OCI-LY3 (cell line): Measurements from ENCODE around the gene KRT2.
A peak's percentile ranks its signal among the peaks of the same experiment; 100 is the strongest.

Experiments used
- H2AFZ ChIP-seq: fragments of 200-600, 300-600 bp; shearing (Covaris generic); 2 replicates; pipeline ENCODE4 v1.6.0; 2014; ENCODE audit warnings: antibody characterized with exemption, low read depth, low read length
- H3K27ac ChIP-seq: fragments of 200-600, 300-600 bp; sonication (generic); 2 replicates; pipeline ENCODE4 v1.5.1; 2014; ENCODE audit warnings: mild to moderate bottlenecking, low read length, moderate library complexity, mixed read lengths
- H3K27me3 ChIP-seq: fragments of 200-600, 300-600 bp; sonication (generic); 2 replicates; pipeline ENCODE4 v1.6.1; 2014; ENCODE audit warnings: low read depth, low read length, mixed read lengths
- H3K36me3 ChIP-seq: fragments of 200-600, 300-600 bp; sonication (generic); replicated peaks from 2 replicates; pipeline ENCODE3; 2014; ENCODE audit warnings: low read depth, low read length, mixed read lengths
- H3K4me1 ChIP-seq: fragments of 300-600, 200-600 bp; sonication (generic); 2 replicates; pipeline ENCODE4 v1.6.1; 2014; ENCODE audit warnings: low read length, mixed read lengths
- H3K4me2 ChIP-seq: fragments of 200-600, 300-600 bp; sonication (generic); 2 replicates; pipeline ENCODE4 v1.6.1; 2014; ENCODE audit warnings: low read length, mixed read lengths
- H3K4me3 ChIP-seq: fragments of 300-600, 200-600 bp; sonication (generic); 2 replicates; pipeline ENCODE4 v1.5.1; 2014; ENCODE audit warnings: antibody characterized with exemption, mild to moderate bottlenecking, low read length, moderate library complexity
- H3K79me2 ChIP-seq: fragments of 300-600, 200-600 bp; shearing (Covaris generic); 2 replicates; pipeline ENCODE4 v1.6.1; 2014; ENCODE audit warnings: mild to moderate bottlenecking, low read length, mixed read lengths
- H3K9ac ChIP-seq: fragments of 300-600, 200-600 bp; shearing (Covaris generic); 2 replicates; pipeline ENCODE4 v1.6.0; 2014; ENCODE audit warnings: mild to moderate bottlenecking, low read length, moderate library complexity
- H3K9me3 ChIP-seq: fragments of 200-600, 300-600 bp; shearing (Covaris generic); 2 replicates; pipeline ENCODE4 v1.6.1; 2014; ENCODE audit warnings: low read length, mixed read lengths; ENCODE audit not compliant: insufficient read depth
- H4K20me1 ChIP-seq: fragments of 200-600, 300-600 bp; sonication (generic); 2 replicates; pipeline ENCODE4 v1.6.1; 2016; ENCODE audit warnings: low read length, mixed read lengths; ENCODE audit not compliant: insufficient read depth
- EZH2phosphoT487 ChIP-seq: fragments of 200-600 bp; shearing (Covaris generic); IDR thresholded peaks from 2 replicates; pipeline ENCODE4 v1.6.1; 2018; ENCODE audit warnings: antibody characterized with exemption, mixed run types, low read depth
- TF ChIP-seq, protein P1 (sequence below): fragments of 200-600, 300-600 bp; sonication (generic); IDR thresholded peaks from 2 replicates; pipeline ENCODE4 v1.5.1; 2014; ENCODE audit warnings: antibody characterized with exemption, low read length, low read depth

KRT2 gene

DNA sequence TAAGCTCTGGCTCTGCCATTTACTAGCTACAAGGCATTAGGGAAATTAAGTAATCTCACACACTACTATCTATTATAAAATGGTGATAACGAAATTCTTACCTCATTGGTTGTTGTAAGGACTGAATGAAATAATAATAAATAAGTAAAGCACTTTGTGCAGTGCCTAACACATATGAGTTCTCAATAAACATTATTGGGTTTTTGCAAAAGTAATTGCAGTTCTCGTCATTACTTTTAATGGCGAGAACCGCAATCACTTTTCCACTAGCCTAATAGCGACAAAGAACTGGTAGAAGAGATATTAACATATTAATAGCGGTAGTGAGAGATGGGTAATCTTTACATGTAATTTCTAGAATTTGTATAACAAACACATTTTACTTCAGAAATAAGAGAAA, 42.1 kb upstream of the KRT2 start:
- H3K36me3 ChIP-seq: no peaks in the 10 kb centered on the region
- H3K4me2 ChIP-seq: no peak overlapping the region
- H3K79me2 ChIP-seq: no peaks in the 10 kb centered on the region
- peaks cover 46% of the 10 kb centered on the region for H3K27me3 ChIP-seq
- no peak overlapping the region for H2AFZ ChIP-seq
- TF ChIP-seq EZH2phosphoT487: no peak
- TF ChIP-seq, protein P1, sequence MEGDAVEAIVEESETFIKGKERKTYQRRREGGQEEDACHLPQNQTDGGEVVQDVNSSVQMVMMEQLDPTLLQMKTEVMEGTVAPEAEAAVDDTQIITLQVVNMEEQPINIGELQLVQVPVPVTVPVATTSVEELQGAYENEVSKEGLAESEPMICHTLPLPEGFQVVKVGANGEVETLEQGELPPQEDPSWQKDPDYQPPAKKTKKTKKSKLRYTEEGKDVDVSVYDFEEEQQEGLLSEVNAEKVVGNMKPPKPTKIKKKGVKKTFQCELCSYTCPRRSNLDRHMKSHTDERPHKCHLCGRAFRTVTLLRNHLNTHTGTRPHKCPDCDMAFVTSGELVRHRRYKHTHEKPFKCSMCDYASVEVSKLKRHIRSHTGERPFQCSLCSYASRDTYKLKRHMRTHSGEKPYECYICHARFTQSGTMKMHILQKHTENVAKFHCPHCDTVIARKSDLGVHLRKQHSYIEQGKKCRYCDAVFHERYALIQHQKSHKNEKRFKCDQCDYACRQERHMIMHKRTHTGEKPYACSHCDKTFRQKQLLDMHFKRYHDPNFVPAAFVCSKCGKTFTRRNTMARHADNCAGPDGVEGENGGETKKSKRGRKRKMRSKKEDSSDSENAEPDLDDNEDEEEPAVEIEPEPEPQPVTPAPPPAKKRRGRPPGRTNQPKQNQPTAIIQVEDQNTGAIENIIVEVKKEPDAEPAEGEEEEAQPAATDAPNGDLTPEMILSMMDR: no peak
- H3K9me3 ChIP-seq: no peaks in the 10 kb centered on the region
- no peak overlapping the region for H3K4me3 ChIP-seq
- H3K9ac ChIP-seq: no peak overlapping the region
- no peaks in the 10 kb centered on the region for H3K4me1 ChIP-seq
- no peak overlapping the region for H3K27ac ChIP-seq
- no peaks in the 10 kb centered on the region for H4K20me1 ChIP-seq

DNA sequence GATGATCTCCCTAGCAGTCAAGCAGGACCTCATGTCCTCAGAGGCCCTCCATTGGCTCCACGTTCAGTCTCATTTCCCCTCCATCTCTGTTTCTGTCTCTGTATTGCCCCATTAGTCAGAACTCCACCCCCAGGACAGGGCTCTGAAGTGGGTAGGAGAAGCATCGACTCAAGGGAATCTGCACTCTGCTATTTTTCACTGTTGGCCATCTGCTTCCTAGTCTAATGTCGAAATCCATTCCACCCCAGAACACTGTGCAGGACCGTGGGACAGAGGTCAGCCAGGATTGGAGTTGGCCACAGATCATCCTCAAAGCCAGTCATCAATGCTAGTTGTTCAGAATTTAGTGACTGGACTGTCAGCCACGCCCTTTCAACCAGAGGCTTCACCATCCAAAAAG, 41.2 kb upstream of the KRT2 start:
- H3K4me1 ChIP-seq: no peaks in the 10 kb centered on the region
- peaks cover 53% of the 10 kb centered on the region for H3K27me3 ChIP-seq

DNA sequence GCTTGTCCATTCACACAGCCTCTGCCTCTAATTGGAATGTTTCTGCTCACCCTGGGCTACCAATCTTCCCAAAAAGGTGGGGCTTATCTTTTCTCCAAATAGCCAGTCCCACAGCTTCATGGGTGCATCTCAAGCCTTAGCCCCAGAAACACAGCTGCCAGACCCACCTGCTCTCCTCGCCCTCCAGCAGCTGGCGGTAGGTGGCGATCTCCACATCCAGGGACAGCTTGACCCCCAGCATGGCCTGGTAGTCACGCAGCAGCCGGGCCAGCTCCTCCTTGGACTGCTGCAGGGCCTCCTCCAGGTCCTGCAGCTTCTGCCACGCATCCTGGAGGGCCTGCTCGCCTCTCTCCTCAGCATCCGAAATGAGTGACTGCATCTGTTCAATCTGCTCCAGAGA, 40.2 kb upstream of the KRT2 start:
- Histone ChIP-seq H3K9ac (no peak overlapping the region), H3K36me3 (no peaks in the 10 kb centered on the region), H3K4me3 (no peak overlapping the region), H4K20me1 (no peaks in the 10 kb centered on the region), H3K4me1 (no peaks in the 10 kb centered on the region), H3K79me2 (no peaks in the 10 kb centered on the region), H3K27me3 (peaks cover 63% of the 10 kb centered on the region), H2AFZ (no peak overlapping the region), H3K4me2 (no peak overlapping the region), H3K27ac (no peak overlapping the region), H3K9me3 (no peaks in the 10 kb centered on the region)
- TF ChIP-seq, protein P1: peak; percentile 45
- TF ChIP-seq EZH2phosphoT487: no peak

More for the DNA sequence above, 41.2 kb upstream of the KRT2 start:
- Histone ChIP-seq H3K9ac (no peak overlapping the region), H3K36me3 (no peaks in the 10 kb centered on the region), H2AFZ (no peak overlapping the region), H3K27ac (no peak overlapping the region), H4K20me1 (no peaks in the 10 kb centered on the region), H3K4me3 (no peak overlapping the region), H3K79me2 (no peaks in the 10 kb centered on the region), H3K4me2 (no peak overlapping the region), H3K9me3 (no peaks in the 10 kb centered on the region)
- TF ChIP-seq, protein P1: no peak
- TF ChIP-seq EZH2phosphoT487: no peak

DNA sequence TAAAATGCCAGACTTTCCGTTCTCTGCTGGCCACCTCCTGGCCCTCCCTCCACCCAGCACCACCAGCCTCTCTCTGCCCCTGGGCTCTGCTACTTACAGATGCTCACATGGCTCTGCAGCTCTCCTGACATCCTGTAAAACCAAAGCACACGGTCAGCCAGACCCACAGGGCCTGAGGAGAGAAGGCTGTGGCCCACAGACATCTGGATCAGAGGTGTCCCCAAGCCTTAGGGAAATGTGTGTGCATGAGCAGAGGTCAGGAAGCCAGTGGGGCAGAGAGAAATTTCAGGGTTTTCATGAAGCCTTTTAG, 39.8 kb upstream of the KRT2 start:
- Histone ChIP-seq H3K9ac (no peak overlapping the region), H3K79me2 (no peaks in the 10 kb centered on the region), H3K27ac (no peak overlapping the region), H3K4me1 (no peaks in the 10 kb centered on the region), H3K4me3 (no peak overlapping the region), H3K9me3 (no peaks in the 10 kb centered on the region), H2AFZ (no peak overlapping the region), H3K4me2 (peak overlapping the region; percentile 68), H3K27me3 (peaks cover 68% of the 10 kb centered on the region), H3K36me3 (no peaks in the 10 kb centered on the region), H4K20me1 (no peaks in the 10 kb centered on the region)
- TF ChIP-seq, protein P1: no peak
- no peak for TF ChIP-seq EZH2phosphoT487
